NCI-H1417 treated with DMSO at 0.1 percent for 48 hours (cell line): ENCODE measurements around the gene IRX2.

ENCODE experiments used
- DNase-seq: peaks from one replicate; lab custom pipeline; 2025; lab: John Stamatoyannopoulos, UW

The IRX2 gene

GRCh38 chr5:2755681-2756171 lies 4.2 kb upstream of the IRX2 start:
- DNase-seq, result no peak

- no peak for DNase-seq
These were observed 3.7 kb upstream of the IRX2 start for GRCh38 chr5:2755076-2755680.

- no peak for DNase-seq
These were observed 3.2 kb upstream of the IRX2 start for GRCh38 chr5:2754581-2755075.

- no peak for DNase-seq
These were observed 2.3 kb upstream of the IRX2 start for GRCh38 chr5:2753452-2754420.

GRCh38 chr5:2752821-2753439 lies 1.5 kb upstream of the IRX2 start:
- DNase-seq, result no peak

DNA sequence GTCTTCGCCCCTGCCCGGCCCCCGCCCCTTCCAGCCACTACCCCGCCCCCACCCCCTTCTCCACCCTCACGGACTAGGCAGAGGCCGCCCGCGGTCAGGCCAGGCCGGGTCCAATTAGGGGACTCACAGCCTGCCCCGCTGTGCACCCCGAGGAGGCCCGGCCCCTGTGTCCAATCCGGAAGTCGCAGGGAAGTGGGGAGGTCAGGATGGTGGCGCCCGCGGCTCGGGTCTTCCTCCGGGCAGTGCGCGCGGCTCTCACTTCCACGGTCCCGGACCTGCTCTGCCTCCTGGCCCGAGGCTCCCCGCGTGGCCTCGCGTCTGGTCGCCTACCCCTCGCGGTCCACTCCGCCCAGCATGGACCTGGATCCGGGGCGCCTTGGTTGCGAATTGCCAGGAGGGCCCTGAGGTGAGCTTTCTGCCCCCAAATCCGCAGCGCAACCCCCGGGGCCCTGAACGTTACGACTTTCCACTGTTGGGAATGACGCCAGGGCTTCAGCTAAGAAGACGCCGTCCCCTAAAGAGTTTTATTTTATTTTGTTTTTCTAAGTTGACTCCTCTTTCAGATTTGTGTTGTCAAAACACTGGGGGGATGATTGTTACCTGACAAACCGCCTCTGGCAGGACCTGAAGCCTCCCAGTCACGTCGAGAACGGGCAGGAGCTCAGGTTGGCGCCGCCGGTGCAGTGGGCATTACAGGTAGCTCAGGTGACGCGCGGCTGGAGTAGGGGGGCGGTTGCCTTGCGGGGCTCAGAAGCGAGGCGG lies 763 bp upstream of the IRX2 start:
- no peak for DNase-seq

DNA sequence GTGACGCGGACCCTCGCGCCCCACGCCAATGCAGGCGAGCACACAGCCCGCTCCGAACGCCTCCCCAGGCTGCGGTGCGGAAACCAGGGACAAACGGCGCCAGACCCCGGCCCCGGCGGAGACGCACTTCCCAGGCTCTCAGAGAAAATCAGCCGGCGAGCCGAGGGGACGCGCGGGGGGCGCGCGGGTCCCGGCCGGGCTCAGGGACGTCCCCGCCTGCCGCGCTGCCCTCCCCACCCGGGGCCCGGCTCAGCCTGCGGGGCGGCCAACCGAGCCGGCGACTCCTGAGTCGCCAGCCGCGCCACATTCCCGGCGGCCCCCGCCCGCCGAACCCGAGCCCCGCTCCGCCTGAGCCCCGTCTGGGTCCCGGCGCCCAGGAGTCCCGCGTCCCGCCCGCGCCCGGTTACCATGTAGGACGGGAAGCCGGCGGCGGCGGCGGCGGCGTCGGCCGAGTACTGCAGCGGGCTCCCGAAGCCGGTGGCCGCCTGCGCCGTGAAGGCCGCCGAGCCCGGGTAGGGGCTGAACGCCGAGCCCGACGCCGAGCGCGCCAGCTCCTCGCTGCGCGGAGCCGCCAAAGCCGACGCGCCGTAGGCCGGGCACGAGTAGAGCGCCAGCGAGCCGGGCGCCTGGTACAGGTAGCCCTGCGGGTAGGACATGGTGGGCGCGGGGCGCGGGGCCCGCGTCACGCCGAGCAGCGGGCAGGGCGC lies 566 bp downstream of the IRX2 start:
- no peak for DNase-seq

GRCh38 chr5:2750026-2750757 lies 1.3 kb downstream of the IRX2 start:
- no peak for DNase-seq

DNA sequence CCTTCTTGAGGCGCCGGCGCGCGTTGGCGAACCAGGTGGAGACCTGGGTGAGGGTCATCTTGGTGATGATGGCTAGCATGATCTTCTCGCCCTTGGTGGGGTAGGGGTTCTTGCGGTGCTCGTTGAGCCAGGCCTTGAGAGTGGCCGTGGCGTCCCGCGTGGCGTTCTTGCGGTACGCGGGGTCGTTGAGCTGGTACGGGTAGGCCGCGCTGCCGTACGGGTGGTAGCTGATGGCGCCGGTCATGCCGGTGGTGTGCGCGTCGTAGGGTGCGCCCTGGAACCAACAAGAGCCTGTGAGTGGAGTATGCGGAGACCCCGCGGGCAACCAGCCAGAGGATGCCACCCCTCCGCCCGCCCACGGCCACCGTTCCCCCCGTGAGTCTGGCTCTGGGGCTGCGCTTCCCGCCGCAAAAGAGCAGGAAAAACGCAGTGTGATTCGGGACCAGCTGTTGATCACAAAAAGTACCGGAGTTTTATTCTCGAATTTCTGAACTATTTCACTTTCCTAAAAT lies 1.9 kb downstream of the IRX2 start:
- no peak for DNase-seq

- no peak for DNase-seq
These were observed 2.5 kb downstream of the IRX2 start for GRCh38 chr5:2748861-2749513.

- no peak for DNase-seq
These were observed 3.2 kb downstream of the IRX2 start for GRCh38 chr5:2748179-2748860.

- DNase-seq, result no peak
These were observed 3.9 kb downstream of the IRX2 start for GRCh38 chr5:2747363-2748162.

DNA sequence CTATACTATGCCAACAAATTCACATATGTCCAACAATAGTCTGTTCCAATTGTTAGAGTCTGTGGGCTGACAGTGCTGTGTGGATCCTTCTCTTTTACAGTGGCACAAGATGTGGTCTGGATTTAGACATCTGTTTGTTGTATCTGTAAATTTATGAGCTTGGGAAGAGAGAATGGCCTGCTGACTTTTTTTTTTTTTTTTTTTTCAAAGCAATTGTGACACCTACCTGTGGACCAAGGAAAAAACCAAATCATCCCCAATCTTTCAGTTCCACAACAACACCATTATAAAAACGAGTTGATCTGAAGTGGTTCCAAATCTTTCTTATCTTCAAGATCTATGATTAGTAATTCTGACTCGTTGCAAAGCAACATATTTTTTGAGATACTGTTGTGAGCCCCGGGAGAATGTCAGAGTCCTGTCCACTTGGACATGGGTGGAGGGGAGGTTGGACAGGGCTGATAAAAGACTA lies 4.9 kb downstream of the IRX2 start:
- no peak for DNase-seq

DNA sequence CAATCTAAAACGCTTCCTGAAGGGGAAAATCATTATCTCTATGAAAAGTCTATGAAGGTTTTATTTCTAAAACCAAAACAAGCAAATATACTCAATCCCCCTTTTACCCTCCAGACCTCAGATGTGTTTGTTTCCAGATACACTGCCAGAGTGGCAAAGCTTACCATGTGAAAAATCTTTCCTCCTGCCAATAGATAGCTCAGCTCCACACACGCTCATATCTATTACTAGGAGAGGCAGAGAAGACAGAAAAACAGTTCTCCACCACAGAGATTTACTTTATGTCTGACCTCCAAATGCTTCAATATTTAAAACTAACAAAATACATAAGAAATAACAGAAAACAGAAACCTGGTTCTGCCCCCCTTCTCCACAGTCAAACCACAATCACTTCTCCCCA lies 7.0 kb downstream of the IRX2 start:
- DNase-seq, result no peak

DNA sequence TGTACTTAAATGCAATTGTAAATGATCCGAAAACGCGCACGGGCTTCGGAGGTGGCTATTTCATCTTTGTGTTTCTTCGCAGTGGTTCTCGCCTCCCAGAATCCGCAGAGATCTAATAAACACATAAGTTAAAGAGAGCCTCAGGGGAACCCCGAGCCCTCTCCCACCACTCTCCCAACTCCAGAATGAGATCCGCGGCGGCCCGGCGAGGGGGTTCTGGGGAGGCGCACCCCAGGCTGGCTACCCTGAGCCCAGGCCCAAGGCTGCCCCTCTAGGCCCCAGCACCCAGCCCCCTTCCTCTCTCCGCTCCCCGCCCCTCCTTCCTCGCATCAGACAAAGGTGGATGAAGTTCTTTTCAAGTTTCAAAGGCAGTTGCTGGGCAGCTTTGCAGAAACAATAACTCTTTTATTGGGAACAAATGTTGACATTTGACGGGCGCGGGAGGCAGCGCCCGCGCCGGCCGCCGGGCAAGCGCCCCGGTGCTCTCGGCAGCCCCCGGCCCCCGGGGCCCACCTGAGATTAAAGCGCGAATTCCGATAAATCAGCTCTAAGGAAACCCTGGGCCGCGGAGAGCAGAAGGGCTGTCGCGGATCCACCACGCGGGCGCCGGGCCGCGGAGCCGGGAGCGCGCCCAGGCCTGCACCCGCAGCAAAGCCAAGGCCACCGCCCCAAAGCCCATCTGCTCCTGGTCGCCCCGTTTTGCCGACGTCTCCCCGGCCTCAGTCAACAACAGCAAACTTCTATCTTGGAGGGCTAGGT lies 8.4 kb downstream of the IRX2 start:
- DNase-seq, result no peak

DNA sequence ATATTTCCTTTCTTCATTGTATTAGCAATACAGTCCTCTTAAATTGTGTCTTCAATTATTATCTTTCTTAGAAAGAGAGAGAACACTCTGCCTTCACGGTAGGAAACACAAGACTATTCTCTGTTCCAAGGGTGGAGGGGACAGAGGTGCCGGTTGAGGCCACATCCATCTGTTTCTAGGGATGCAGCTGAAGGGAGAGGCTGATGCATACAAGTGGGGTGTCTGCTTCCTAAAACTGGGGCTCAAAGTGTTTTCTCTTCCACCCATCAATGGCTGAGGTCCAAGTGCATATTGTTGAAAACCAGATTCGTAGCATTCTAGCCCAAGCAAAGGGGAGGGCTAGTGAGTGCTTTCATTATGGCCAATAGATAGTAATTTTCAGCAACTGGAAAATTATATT lies 9.5 kb downstream of the IRX2 start:
- no peak for DNase-seq

DNA sequence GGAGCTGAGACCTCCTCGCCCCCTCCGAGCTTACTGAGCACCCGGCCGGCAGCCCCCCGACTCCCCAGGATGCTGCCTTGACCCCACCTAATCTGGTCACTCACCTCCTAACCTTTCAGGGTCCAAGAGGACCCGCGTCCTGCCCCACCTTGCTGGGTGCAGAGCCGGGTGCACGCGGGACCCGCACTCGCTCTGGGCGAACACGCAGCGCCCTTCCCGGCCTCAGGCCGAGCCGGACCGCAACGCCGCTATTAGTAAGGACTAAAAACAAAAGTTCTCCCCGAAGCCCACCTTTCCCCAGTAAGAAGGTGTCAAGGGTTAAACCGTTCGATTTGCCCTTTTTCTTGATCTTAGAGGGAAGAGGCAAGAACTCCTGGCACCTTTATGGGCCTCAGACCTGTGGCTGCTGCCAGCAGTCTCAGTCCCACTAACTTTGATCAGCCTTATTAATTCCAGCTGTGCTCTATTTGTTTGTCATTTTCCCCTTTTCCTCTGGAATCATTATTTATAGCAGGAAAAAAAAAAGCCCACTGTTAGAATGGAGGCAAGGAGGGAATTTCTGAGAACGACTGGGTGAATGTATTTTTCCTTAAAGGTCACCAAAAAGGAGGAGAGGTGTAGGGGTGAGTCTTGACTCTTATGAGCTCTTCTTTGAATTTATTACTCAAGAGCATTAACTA lies 10.5 kb downstream of the IRX2 start:
- no peak for DNase-seq
